ENCODE measurements around the gene DGKZ. TPM values are rescaled to one million over a fixed set of nuclear protein-coding genes. Genes with fewer than 3 reads are reported as not detected.

Gene DGKZ
- total and polyA plus RNA-seq, 8 donors, result 24.0 to 405 (median 61.7) TPM

DNA sequence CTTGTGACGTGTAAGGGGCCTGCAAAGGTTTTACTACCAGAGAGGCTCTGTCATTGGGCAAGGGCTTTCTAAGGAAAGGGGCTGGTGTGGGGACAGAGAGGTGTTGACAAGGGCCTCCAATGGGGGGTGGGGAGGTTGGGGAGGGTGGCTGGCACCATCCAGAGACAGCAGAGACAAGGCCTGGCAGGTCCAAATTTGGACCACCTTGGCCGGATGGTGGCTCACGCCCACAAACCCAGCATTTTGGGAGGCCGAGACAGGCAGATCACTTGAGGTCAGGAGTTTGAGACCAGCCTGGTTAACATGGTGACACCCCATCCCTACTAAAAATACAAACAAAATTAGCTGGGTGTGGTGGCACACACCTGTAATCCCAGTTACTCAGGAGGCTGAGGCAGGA, 46.5 kb downstream of the DGKZ start:
- Histone ChIP-seq H3K4me3 (no peak overlapping the region), H3K27me3 (peaks cover 17 to 47% (median 37%) of the 10 kb centered on the region in 3 donors), H3K4me1 (peaks cover 41 to 47% (median 44%) of the 10 kb centered on the region in 4 donors), H3K27ac (no peak overlapping the region), H3K9me3 (no peaks in the 10 kb centered on the region), H3K36me3 (peaks cover 18 to 34% (median 32%) of the 10 kb centered on the region in 4 donors)
- DNase-seq, result no peak
- TF ChIP-seq, protein P1, sequence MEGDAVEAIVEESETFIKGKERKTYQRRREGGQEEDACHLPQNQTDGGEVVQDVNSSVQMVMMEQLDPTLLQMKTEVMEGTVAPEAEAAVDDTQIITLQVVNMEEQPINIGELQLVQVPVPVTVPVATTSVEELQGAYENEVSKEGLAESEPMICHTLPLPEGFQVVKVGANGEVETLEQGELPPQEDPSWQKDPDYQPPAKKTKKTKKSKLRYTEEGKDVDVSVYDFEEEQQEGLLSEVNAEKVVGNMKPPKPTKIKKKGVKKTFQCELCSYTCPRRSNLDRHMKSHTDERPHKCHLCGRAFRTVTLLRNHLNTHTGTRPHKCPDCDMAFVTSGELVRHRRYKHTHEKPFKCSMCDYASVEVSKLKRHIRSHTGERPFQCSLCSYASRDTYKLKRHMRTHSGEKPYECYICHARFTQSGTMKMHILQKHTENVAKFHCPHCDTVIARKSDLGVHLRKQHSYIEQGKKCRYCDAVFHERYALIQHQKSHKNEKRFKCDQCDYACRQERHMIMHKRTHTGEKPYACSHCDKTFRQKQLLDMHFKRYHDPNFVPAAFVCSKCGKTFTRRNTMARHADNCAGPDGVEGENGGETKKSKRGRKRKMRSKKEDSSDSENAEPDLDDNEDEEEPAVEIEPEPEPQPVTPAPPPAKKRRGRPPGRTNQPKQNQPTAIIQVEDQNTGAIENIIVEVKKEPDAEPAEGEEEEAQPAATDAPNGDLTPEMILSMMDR (IDR thresholded peaks at IDR 0.05), result no peak
- TF ChIP-seq POLR2AphosphoS5 (IDR thresholded peaks at IDR 0.05) (no peak), POLR2A (IDR thresholded peaks at IDR 0.05) (no peak), EP300 (IDR thresholded peaks at IDR 0.05) (no peak)
- intact Hi-C loops (cut with DNase I; ENCODE audit: low total_unique reads), result loop anchor here (5.0 kb wide), 1 partner anchor 139 kb away; no protein-coding TSS in a partner anchor
- 67 to 79% (median 77%) methylated on average over 4 of the region's 4 CpGs for WGBS, 5 donors

DNA sequence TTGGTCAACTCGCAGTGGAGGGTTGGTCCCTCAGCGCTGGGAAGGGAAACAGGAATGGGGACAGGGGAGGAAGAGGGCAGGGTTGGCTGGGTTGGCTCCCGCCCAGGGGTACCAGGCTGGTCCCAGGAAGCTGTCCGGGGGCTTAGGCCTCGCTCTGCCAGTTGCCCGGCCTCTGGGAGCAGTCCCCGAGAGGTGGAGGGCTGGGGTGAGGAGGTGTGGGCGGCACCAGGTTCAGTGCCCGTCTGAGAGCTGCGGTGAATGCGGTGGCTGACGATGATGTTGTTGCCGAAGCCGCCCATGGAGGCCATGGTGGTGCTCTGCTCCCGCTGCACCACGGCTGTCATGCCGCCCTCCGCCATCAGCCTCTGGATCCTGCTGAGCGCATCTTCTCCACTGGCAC, 50.3 kb downstream of the DGKZ start:
- Histone ChIP-seq H3K9me3 (no peaks in the 10 kb centered on the region), H3K4me1 (peaks cover 5 to 10% (median 8%) of the 10 kb centered on the region in 4 donors), H3K27ac (no peak overlapping the region), H3K36me3 (peaks cover 18 to 69% (median 64%) of the 10 kb centered on the region in 4 donors), H3K4me3 (no peak overlapping the region), H3K27me3 (peaks cover 0 to 9% (median 0%) of the 10 kb centered on the region in 3 donors)
- no peak for TF ChIP-seq POLR2A (IDR thresholded peaks at IDR 0.05)
- no peak for TF ChIP-seq EP300 (IDR thresholded peaks at IDR 0.05)
- WGBS, 5 donors, result 94 to 98% (median 95%) methylated on average over 17 to 19 of the region's 19 CpGs
- intact Hi-C loops (cut with DNase I; ENCODE audit: low total_unique reads), result no loop called here
- DNase-seq, result no peak

DNA sequence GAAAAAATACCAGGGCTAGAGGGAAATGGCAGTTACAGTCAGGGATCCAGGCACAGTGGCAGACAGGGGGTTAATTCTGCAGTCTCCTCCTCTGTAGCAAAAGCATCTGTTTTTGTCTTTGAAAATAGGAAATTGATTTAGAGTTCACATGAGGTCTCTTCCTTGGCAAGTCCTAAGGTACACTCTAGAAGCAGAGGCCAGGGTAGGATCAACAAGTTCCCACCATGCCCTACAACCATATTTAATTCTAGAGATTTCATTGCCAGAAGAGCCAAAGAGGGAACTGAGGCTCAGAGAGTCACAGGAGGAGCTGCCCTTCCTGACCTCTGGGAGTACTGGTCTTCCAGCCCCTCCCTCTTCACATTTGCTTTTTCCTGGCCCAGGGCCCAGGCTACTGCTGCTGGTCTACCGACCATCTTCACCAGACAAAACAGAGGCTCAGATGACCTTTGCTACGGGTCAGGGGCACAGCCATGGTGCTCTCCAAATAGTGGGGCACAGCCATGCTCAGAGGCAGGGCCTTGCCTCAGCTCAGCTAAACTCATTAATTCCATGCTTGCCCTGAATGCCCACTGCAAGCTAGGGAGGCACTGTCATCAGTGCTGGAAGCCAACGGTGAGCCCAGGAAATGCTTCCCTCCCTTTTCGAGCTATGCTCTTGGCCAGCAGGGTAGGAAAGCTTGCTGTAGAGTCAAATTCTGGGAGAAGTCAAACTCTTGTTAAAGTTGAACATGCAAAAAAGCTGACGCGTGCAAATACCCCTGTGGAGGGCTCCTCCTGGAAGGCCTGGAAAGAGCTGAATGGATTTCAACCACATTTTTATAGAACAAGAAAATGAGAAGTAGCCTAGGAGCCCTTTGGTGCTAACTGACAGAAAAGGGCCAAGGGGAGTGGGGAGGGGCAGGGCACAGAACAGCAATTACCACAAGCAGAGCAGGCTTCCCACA, 56.0 kb downstream of the DGKZ start:
- WGBS, 5 donors, result 72 to 82% (median 79%) methylated on average over 6 of the region's 6 CpGs
- no peaks in the 10 kb centered on the region for H3K27me3 ChIP-seq
- H3K9me3 ChIP-seq, result no peaks in the 10 kb centered on the region
- TF ChIP-seq EP300 (IDR thresholded peaks at IDR 0.05) (no peak), POLR2A (IDR thresholded peaks at IDR 0.05) (no peak), POLR2AphosphoS5 (IDR thresholded peaks at IDR 0.05) (no peak)
- TF ChIP-seq, protein P1 (IDR thresholded peaks at IDR 0.05), result no peak
- intact Hi-C loops (cut with DNase I; ENCODE audit: low total_unique reads), result no loop called here
- DNase-seq, result no peak
- H3K4me1 ChIP-seq, result no peaks in the 10 kb centered on the region
- H3K36me3 ChIP-seq, result peaks cover 28 to 97% (median 94%) of the 10 kb centered on the region in 4 donors
- H3K4me3 ChIP-seq, result no peak overlapping the region
- no peak overlapping the region for H3K27ac ChIP-seq

DNA sequence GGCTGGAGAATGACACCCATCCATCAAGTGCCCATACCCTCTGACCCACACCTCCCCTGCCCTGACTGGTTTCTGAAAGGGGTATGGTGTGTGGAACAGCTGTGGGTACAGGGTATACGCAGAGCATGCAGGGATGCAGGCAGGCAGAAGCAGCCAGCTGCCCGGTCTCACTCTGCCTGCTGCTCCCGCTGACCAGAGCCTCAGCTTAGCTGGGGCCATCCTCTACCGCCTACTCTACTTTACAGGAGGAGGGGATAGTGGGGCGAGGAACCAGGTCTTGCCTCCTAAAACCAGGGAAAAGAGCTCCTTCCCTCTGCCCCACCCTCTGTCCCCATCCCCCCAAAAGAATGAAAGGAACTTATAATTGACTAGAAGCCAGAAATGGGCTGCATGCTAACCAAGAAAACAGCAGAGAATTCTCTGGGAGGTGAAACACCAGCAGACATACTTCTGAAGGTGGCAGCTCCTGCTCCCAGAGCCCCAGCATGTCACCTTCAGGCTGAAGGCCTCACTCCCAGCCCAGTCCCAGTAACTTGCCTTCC, 57.3 kb downstream of the DGKZ start:
- Histone ChIP-seq H3K4me3 (no peak overlapping the region), H3K4me1 (no peaks in the 10 kb centered on the region), H3K36me3 (peaks cover 37 to 99% (median 96%) of the 10 kb centered on the region in 4 donors), H3K27ac (no peak overlapping the region), H3K27me3 (no peaks in the 10 kb centered on the region), H3K9me3 (no peaks in the 10 kb centered on the region)
- TF ChIP-seq, protein P1 (IDR thresholded peaks at IDR 0.05), result no peak
- TF ChIP-seq POLR2A (IDR thresholded peaks at IDR 0.05) (no peak), POLR2AphosphoS5 (IDR thresholded peaks at IDR 0.05) (no peak), EP300 (IDR thresholded peaks at IDR 0.05) (no peak)
- DNase-seq, result no peak
- intact Hi-C loops (cut with DNase I; ENCODE audit: low total_unique reads), result no loop called here
- WGBS, 5 donors, result 82 to 93% (median 90%) methylated on average over 5 of the region's 5 CpGs

All from stomach (tissue), 9 donors.